ENCODE results near the gene GTF3C4. TPM values are rescaled to one million over a fixed set of nuclear protein-coding genes. Genes with fewer than 3 reads are reported as not detected.

GTF3C4 gene
- total and polyA plus RNA-seq, 2 of the 8 experiments (the other 6 are each of a cell fraction or from before 2014, with no cell fraction given), result 6.8 to 39.2 TPM

DNA sequence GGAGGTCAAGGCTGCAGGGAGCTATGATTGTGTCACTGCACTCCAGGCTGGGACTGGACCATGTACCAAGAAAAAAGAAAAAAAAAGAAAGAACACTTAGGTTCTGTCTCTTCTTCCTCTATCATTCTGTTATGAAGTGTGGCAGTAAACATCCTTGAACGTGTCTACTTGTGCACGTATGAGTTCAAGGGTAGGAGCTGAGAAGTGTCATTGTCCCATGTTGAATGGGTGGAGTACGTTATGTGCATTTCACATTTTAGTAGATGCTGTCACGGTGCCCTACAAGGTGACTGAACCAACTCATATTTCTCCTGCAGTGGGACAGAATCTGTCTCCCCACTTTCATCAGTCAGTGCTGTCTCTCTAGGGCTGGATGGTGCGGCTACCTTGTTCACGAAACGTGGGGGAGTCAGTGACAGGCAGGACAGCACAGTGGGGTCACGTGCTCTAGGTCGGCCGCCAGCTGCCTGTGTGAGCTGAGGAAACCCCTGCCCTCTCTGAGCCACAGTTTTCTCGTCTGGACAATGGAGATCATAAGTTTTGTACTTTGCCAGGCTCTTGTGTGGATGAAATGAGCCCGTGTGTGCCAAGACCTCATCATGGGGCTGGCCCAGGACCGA lies 47.2 kb downstream of the GTF3C4 start:
- Histone ChIP-seq H3K56ac (replicated peaks; ENCODE audit: insufficient read length, low read depth, low read length) (no peak overlapping the region), H3K27ac (ENCODE audit: low read depth, low read length) (no peak overlapping the region), H3K27me3 (replicated peaks in 1 of 4; ENCODE audit: control insufficient read depth in 3 of 4, extremely low read depth in 1 of 4, insufficient read depth in 3 of 4, low read length in 3 of 4) (no peaks in the 10 kb centered on the region), H3K79me1 (ENCODE audit: low read depth, low read length) (no peaks in the 10 kb centered on the region), H2AK5ac (ENCODE audit: low read depth, low read length) (no peak overlapping the region), H2BK20ac (ENCODE audit: low read length) (no peak overlapping the region), H3K9ac (replicated peaks in 1 of 4; ENCODE audit: extremely low read depth in 1 of 4, low read depth in 3 of 4, low read length in 3 of 4) (no peak overlapping the region), H2AFZ (ENCODE audit: low read length) (no peak overlapping the region), H3K14ac (ENCODE audit: insufficient read length) (no peak overlapping the region), H4K20me1 (replicated peaks in 1 of 2; ENCODE audit: control insufficient read depth in 1 of 2, insufficient read depth in 2 of 2, low read length in 2 of 2) (peaks cover 0 to 1% of the 10 kb centered on the region in 2 experiments), H4K5ac (ENCODE audit: insufficient read length, low read depth, low read length) (no peak overlapping the region), H3K4ac (replicated peaks; ENCODE audit: insufficient read length, low read depth, low read length) (no peak overlapping the region), H3K4me3 (ENCODE audit: extremely low read depth in 1 of 4, insufficient read depth in 2 of 4, low read depth in 3 of 4, low read length in 4 of 4) (no peak overlapping the region), H3K79me2 (ENCODE audit: control insufficient read depth in 1 of 2, insufficient read depth in 2 of 2, low read length in 2 of 2) (no peaks in the 10 kb centered on the region), H4K91ac (replicated peaks; ENCODE audit: insufficient read length, low read length) (no peak overlapping the region), H3K23ac (ENCODE audit: insufficient read length) (no peak overlapping the region), H2BK15ac (ENCODE audit: low read length) (no peak overlapping the region), H3K23me2 (ENCODE audit: low read depth, low read length) (no peaks in the 10 kb centered on the region), H3K4me2 (ENCODE audit: insufficient read depth in 1 of 2, low read depth in 2 of 2, low read length in 2 of 2) (no peak overlapping the region), H3K4me1 (replicated peaks in 1 of 4; ENCODE audit: control insufficient read depth in 3 of 4, insufficient read depth in 4 of 4, low read length in 3 of 4) (no peaks in the 10 kb centered on the region), H3K36me3 (ENCODE audit: control insufficient read depth in 2 of 4, insufficient read depth in 4 of 4, low read length in 3 of 4) (no peaks in the 10 kb centered on the region), H2BK12ac (ENCODE audit: low read depth, low read length) (no peak overlapping the region), H3K9me3 (ENCODE audit: insufficient read depth in 2 of 2, low read depth in 1 of 2, low read length in 1 of 2) (no peaks in the 10 kb centered on the region), H4K8ac (ENCODE audit: extremely low read depth, insufficient read depth, low read length) (no peak overlapping the region), H3K18ac (ENCODE audit: extremely low read depth, low read length) (no peak overlapping the region), H2BK120ac (replicated peaks; ENCODE audit: low read depth, low read length) (no peak overlapping the region), H2BK5ac (ENCODE audit: low read depth, low read length) (no peak overlapping the region)
- no peak for DNase-seq (ENCODE audit: low read depth in 1 of 2, low spot score in 2 of 2)
- no peak for FAIRE-seq
- POLR2A ChIA-PET (ENCODE audit: partially characterized antibody), result interaction anchor here (1.3 kb wide), 1 partner anchor 126 kb away, joined by 3 read pairs; no protein-coding TSS in a partner anchor
- CTCF ChIA-PET (ENCODE audit: partially characterized antibody), result interaction anchor here (0.7 to 1.1 kb wide), 3 partner anchors 9 to 89 kb away, joined by 3 to 4 read pairs (median 3); no protein-coding TSS in a partner anchor
- 85% methylated on average over 13 of the region's 13 CpGs; no CpG with 5 or more reads in 1 of the 2 experiments for WGBS, 2 experiments (ENCODE audit: extremely low coverage in 1 of 2, insufficient coverage in 1 of 2, insufficient read length in 1 of 2, insufficient replicate concordance in 2 of 2, low coverage in 1 of 2, low lambda C conversion rate in 2 of 2, missing lambda C conversion rate in 1 of 2)
- TF ChIP-seq TCF12 (IDR thresholded peaks at IDR 0.05; ENCODE audit: low read depth, low read length) (no peak), EP300 (IDR thresholded peaks at IDR 0.05; ENCODE audit: borderline replicate concordance in 1 of 2, low read depth in 2 of 2, low read length in 2 of 2) (no peak), CEBPB (IDR thresholded peaks at IDR 0.05; ENCODE audit: low read depth, low read length) (no peak), SP2 (IDR thresholded peaks at IDR 0.05; ENCODE audit: low read length) (no peak), NANOG (IDR thresholded peaks at IDR 0.05; ENCODE audit: insufficient read depth, low read depth, low read length, poor library complexity, severe bottlenecking) (no peak), CTBP2 (IDR thresholded peaks at IDR 0.05; ENCODE audit: borderline replicate concordance, insufficient read depth, insufficient read length, low read length) (no peak), SP1 (IDR thresholded peaks at IDR 0.05; ENCODE audit: low read depth, low read length) (no peak), YY1 (IDR thresholded peaks at IDR 0.05; ENCODE audit: low read depth, low read length) (no peak), RAD21 (IDR thresholded peaks at IDR 0.05 in 1 of 2, conservative IDR thresholded peaks at IDR 0.05 in 1 of 2; ENCODE audit: low read depth in 2 of 2, low read length in 2 of 2) (no peak), KDM5A (IDR thresholded peaks at IDR 0.05; ENCODE audit: low read length) (no peak), RBBP5 (IDR thresholded peaks at IDR 0.05; ENCODE audit: borderline replicate concordance, low read depth, low read length) (no peak), BRCA1 (IDR thresholded peaks at IDR 0.05; ENCODE audit: low read depth, low read length) (no peak)
- TF ChIP-seq, protein P1, sequence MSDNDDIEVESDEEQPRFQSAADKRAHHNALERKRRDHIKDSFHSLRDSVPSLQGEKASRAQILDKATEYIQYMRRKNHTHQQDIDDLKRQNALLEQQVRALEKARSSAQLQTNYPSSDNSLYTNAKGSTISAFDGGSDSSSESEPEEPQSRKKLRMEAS (IDR thresholded peaks at IDR 0.05), result no peak

All from H1 (cell line).